Fibroblast of skin of left quadriceps (primary cell): ENCODE measurements around the gene TCF15.
"Not testable (repeated sequence)": the region's sequence is repeated elsewhere in the genome, so short reads cannot be mapped to it uniquely, and the experiment has no call there.

ENCODE experiments used
- DNase-seq, 2 experiments: peaks; one replicate each; pipeline ENCODE4 v3.0.0-alpha.2; 2013; ENCODE audit warnings: low read depth in 2 of 2

TCF15 gene

DNA sequence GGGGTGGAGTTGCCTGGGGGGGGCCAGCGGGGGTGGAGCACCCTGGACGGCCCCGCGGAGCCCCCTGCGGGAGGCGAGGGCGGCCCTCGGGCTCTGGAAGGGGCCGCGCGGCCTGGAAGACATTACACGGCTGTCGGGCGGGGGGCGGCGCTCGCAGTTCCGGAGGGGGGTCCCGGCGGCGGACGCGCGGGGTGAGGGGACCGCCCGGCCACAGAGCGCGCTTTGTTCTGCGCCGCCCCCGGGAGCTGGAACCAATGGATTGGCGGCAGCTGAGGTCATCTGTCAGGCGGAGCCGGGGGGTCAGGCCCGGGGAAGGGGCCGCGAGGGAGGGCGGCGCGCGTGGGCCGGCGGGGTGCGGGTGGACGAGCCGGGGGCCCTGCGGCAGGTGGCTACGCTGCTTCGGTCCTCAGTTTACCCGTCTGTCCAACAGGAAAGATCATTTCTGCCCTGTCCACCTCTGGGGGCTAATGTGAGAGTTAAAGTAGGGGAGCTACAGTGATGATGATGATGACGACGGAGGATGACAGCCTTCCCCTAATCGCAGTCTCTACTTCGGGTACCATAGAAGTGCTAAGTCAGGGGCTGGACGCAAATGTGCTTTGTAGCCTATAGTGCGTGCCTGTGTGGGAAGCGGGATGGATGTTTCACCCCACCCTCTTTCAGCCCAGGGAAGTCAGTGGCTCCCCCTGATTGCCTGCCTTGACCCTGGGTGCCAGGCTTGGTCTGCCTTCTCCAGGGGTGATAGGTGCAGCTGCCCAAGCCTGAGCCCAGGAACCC, 32.5 kb upstream of the TCF15 start:
- DNase-seq = no peak

- DNase-seq = not testable (repeated sequence)
Measured at GRCh38 chr20:642013-642397, 31.9 kb upstream of the TCF15 start.

- DNase-seq = no peak
Measured at GRCh38 chr20:641516-641875, 31.4 kb upstream of the TCF15 start.

- no peak for DNase-seq
Measured at GRCh38 chr20:640674-641515, 30.8 kb upstream of the TCF15 start.

- DNase-seq = no peak
Measured at GRCh38 chr20:638579-638978, 28.5 kb upstream of the TCF15 start.

- no peak for DNase-seq
Measured at GRCh38 chr20:637559-637958, 27.4 kb upstream of the TCF15 start.

DNA sequence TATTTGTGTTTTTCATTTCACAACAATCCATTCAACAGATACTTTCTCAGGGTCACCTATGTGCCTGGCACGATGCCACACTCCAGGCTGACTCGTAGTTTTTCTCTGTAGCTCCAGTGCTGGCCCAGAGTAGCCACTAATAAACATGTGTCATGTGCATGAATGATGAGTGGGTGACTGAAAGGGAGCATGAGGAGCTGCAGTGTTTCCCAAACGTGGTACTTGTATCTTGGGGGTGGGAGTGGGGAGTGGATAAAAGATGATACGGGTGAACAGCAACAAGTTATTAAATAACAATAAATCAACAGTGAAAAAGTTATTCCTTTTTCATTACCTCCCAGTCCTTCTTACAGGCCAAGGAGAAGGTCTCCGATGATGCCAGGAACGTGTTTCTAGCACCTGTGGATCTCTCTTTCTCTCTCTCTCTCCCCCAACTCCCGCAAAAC, 25.8 kb upstream of the TCF15 start:
- DNase-seq = no peak

DNA sequence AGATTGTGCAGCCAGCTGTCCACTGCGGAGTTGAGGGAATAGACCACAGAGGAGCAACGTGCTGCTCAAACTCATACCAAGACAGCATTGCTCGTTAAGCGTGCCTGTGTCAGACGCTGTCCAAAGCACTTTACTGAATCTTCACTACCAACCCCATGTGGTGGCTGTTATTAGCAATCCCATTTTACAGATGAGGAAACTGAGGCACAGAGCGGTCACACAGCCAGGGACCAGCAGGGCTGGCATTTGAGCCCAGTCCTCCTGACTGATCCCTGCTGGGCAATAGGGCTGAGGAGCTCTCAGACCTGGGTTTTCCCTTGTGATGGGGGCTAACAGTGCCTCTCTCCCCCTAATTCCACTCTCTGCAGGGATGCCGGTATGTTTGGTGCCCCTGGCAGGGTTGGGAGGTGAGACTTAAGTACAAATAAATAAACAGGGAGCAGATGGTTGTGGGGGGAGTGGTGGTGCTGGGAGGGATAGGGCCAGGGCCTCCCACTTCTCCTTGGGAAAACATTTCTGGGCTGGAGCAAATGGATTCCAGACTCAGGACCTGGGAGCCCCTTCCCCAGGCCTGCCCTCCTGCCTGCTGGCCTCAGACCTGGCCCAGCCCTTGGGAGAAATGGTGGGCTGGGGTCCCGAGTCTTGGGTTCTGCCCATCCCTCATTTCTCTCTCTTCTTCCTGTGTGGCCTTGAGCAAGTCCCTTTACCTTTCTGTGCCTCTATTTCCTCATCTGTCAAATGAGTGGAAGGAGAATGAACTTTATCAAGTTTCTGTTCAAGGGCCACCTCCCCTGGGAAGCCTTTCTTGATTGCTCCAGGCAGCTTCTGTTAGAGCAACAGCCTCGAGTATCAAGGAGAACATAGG, 25.2 kb upstream of the TCF15 start:
- DNase-seq = no peak

DNA sequence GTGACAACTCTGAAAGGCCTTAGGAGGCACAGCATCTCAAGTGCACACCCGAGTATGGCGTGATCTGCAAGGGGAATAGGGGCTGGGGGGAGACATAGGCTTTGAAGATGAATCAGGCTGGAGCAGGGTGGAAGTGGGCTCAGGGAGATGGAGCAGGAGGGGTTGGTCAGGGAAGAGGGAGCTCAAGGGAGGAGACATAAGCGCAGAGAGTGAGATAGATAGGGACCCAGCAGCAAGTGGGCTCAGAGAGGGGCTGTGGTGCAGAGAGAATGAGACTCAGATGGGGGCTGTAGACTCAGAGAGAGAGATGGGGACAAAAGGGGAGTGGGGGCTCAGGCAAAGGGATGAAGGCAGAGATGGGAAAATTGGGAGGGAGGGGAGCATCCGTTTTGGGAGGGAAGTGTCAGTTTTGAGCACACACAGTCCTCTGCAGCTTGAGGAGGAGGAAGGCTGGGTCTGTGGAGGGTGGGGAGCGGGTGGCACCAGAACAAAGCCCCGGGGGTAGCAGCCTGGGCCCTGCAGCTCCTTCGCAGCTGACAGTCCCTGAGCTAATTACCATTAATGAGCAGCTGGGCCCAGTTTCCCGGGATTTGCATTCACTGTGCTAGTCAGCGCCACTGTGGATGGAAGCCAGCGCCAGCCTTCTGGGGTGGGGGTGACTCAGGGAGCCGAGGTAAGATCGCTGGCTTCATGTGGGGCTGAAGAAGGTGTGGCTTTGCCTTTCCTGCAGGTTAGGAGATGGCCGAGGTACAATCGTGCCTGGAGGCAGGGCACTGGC, 24.2 kb upstream of the TCF15 start:
- DNase-seq = no peak

DNA sequence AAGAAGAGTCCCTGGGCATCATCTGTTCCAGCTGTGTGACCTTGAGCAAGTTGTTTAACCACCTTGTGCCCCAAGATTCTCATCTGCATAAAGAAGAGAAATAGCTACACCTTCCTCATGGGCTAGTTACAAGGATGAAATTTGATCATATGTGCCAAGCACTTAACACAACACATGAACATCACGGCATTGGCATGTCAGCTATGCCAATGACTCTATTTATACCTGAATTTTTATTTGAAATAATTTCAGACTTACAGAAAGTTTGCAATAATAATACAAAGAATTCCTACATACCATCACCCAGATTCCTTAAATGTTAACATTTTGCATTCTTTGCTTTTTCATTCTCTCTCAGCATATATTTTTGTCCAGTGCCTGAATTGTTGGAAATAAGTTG, 21.0 kb upstream of the TCF15 start:
- no peak for DNase-seq

- no peak for DNase-seq
Measured at GRCh38 chr20:626579-626978, 16.5 kb upstream of the TCF15 start.

DNA sequence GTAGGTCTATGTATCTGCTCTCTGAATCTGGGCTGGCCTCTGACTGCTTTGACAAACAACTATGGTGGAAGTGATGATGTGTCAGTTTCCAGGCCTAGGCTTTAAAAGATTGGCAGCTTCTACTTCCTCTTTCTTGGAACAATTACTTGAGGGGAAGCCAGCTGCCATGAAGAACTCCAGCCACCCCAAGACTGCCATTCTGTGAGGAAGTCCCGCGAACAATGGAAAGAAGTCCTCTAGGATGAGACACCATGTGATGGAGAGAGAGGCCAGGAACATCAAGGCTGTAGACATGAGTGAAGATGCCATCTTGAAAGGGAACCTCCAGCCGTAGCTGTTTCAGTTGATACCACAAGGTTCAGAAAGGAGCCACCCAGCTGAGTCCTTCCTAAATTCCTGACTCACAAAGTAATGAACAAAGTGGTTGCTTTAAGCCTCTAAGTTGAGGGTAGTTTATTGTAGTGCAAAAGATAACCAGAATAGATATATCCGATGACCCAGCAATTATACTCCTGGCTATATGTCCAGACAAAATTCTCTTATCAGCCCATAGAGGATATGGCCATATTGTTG, 15.3 kb upstream of the TCF15 start:
- no peak for DNase-seq

DNA sequence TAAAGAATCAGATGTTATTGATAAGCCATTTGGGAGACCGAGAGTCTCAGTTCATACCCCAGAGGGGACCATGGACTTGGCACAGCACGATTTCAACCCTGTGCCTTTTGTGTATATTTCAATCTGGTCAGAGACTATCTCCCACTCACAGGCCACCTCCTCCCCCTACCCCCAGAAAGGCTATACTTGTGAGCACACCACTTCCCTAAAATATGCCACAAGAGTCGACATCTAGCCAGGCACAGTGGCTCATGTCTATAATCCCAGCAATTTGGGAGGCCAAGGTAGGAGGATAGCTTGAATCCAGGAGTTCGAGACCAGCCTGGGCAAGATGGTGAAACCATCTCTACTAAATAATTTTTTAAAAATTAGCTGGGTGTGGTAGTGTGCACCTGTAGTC, 13.6 kb upstream of the TCF15 start:
- DNase-seq = no peak

DNA sequence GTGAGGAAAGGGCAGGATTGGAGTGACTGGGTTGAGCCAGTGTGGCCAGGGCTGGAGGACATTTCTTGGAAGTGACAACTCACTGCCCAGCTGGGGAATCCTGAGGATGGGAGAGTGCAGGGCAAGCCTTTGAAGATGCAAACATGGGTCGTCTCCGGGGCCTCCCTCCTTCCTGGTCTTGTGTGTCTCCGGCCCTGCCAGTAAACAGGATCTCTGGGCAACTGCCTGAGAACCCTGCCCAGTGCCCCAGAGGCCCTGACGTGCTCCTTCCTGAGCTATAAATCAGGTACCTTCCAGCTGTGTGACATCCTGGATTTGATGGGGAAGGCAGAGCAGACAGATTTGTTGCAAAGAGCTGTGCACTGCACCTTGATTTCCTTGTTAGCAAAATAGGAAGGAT, 12.9 kb upstream of the TCF15 start:
- no peak for DNase-seq

DNA sequence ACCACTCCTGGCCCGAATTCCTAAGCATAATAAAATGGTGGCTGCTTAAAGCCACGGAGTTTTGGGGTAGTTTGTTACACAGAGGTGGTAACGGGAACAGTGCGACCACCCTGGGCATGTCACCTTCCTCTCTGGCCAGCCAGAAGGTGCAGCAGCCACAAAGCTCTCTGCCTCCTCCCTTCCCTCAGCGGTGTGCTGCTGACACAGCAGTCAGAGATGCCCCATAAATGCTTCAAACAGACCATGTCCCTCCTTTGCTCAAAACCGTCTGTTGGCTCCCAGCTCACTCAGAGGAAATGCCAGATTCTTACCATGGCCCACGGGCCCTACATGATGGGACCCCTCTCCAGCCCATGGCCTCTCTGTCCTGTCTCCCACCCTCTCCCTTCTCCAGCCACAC, 12.1 kb upstream of the TCF15 start:
- DNase-seq = no peak

DNA sequence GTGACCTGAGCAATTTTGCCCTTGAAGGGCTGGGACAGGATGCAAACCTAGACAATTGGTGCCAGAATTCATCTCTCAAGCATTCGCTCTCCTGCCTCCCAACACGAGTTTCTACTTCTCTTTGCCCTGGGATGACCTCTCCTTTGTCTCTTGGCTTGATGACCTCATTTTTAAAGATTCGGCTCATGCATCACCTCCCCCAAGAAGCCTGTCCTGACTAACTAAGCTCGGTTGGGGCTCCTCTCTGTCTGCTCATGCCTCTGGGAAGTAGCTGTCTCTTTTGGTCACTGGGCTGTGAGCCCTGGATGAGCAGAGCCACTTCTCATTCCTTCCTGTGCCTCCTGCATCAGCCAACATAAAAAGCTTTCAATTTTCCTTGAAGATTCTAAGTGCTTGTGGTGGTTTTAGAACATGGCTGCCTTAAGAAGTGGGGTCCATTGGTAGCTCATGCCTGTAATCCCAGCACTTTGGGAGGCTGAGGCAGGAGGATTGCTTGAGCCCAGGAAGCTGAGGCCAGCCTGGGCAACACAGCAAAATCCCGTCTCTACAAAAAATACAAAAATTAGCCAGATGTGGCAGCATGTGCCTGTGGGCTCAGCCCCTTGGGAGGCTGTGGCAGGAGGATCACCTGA, 11.1 kb upstream of the TCF15 start:
- no peak for DNase-seq

- DNase-seq = no peak
Measured at GRCh38 chr20:620246-620645, 10.1 kb upstream of the TCF15 start.

DNA sequence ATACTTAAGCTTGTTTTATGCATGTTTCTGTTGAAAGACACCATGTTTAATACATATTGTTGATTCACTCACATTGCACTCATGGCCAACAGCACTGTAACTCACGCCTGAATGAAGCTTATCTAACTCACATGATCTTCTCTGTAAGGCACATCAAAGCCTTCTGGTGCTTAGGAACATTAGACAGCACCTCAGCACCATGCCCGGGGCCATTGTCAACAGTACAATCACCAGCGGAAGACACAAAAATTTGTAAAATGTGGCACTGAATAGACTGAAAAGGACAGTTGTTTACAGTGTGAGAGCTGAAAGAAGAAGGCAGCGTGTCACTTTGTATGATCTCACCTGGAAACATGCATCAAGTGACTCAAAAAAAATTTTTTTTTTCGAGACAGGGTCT, 8.9 kb upstream of the TCF15 start:
- DNase-seq = no peak

DNA sequence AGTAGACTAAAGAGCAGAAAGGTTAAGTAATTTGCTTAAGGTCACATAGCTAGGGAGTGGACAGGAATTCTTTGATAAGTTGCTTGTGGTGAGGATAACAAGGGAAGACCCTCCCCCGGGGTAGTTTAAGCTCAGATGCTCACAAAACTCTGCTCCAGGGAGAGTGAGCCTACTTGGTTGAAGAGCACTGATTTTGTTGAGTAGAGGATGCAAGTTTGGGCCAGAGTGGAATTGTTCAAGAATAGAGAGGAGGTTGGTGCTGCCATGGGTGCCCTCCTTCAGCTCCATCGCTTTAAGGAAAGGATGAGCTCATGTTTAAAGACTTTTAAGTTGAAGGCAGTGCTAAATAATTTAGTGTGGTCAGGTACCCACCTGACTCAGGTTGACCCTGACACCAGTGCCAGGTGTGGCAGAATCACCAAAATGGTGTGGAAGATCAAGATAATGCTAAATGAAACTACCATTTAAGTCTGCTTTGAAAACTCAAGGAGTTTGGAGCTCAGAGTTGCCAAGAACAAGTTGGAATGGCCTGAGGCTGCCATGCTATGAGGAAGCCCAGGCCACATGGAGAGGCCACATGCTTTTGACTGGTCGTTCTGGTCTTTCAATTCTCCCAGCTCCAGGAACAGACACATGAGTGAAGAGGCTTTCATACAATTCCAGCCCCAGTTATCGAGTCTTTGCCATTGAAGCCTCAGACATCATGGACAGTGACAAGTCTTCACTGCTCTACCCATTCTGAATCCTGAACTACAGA, 8.0 kb upstream of the TCF15 start:
- DNase-seq = no peak

DNA sequence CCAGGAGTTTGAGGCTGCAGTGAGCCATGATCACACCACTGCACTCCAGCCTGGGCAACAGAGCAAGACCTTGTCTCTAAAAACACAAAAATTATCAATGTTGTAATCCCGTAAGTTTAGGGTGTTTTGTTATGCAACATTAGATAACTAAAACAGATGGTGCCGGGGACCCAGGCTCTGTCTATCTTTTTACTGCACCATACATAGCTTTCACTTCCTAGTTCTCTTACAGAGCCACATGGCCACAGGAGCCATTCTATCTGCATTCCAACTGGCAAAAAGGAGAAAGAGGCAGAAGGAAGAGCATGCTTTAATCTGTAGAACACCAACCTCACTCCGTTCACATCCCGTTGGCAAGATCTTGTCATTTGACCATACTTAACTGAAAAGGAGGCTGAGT, 5.4 kb upstream of the TCF15 start:
- DNase-seq = no peak
